ENCODE data around the gene ADAMTS3. TPM values are rescaled to one million over a fixed set of nuclear protein-coding genes. Genes with fewer than 3 reads are reported as not detected.

Gene ADAMTS3
- total and polyA plus RNA-seq, 8 donors, result 0.08 to 0.47 (median 0.15) TPM

GRCh38 chr4:72338060-72338459 is 231.0 kb downstream of the ADAMTS3 start:
- intact Hi-C loops (cut with DNase I), result no loop called here
- Histone ChIP-seq H3K4me3 (no peak overlapping the region), H3K9me3 (no peaks in the 10 kb centered on the region), H3K27me3 (no peaks in the 10 kb centered on the region), H3K36me3 (no peaks in the 10 kb centered on the region), H3K27ac (no peak overlapping the region), H3K4me1 (no peaks in the 10 kb centered on the region)
- DNase-seq, result no peak
- ATAC-seq, result no peak
- TF ChIP-seq, protein P1, sequence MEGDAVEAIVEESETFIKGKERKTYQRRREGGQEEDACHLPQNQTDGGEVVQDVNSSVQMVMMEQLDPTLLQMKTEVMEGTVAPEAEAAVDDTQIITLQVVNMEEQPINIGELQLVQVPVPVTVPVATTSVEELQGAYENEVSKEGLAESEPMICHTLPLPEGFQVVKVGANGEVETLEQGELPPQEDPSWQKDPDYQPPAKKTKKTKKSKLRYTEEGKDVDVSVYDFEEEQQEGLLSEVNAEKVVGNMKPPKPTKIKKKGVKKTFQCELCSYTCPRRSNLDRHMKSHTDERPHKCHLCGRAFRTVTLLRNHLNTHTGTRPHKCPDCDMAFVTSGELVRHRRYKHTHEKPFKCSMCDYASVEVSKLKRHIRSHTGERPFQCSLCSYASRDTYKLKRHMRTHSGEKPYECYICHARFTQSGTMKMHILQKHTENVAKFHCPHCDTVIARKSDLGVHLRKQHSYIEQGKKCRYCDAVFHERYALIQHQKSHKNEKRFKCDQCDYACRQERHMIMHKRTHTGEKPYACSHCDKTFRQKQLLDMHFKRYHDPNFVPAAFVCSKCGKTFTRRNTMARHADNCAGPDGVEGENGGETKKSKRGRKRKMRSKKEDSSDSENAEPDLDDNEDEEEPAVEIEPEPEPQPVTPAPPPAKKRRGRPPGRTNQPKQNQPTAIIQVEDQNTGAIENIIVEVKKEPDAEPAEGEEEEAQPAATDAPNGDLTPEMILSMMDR (IDR thresholded peaks at IDR 0.05), result no peak
- WGBS, 2 donors, result 88 to 93% methylated on average over 1 of the region's 1 CpG
- FAIRE-seq, result peak; percentile 41

DNA sequence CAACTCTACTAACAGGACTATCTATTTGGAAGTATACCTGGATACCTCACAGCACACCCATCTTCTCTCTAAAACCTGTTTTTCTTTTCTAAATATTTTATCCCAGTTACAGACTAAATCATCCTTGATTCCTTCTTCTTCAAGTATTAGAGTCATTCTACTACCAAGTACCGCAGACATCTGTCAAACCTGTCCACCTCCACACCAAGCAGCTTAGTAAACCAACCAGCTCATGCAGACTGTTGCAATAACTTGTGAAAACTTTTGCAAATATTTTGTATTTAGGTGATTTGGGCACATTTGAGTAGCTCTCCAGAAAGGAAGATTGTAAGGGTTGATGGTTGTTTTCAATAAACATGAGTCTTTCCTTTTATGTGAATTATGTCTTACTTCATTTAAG is 238.6 kb downstream of the ADAMTS3 start:
- intact Hi-C loops (cut with DNase I), result no loop called here
- no peaks in the 10 kb centered on the region for H3K4me1 ChIP-seq
- H3K27ac ChIP-seq, result no peak overlapping the region
- no peaks in the 10 kb centered on the region for H3K9me3 ChIP-seq
- WGBS, 2 donors, result 92 to 96% methylated on average over 1 of the region's 1 CpG
- ATAC-seq (no peak), FAIRE-seq (no peak), DNase-seq (no peak)
- TF ChIP-seq, protein P1 (IDR thresholded peaks at IDR 0.05), result no peak
- H3K36me3 ChIP-seq, result no peaks in the 10 kb centered on the region
- no peak overlapping the region for H3K4me3 ChIP-seq
- H3K27me3 ChIP-seq, result no peaks in the 10 kb centered on the region

GRCh38 chr4:72326692-72327632 is 242.1 kb downstream of the ADAMTS3 start:
- FAIRE-seq (peak; percentile 92), ATAC-seq (peak in 3 of 4 donors; percentile 46 to 62 (median 54)), DNase-seq (no peak)
- TF ChIP-seq, protein P1 (IDR thresholded peaks at IDR 0.05), result peak in 2 of 4 donors; percentile 24 to 30
- intact Hi-C loops (cut with DNase I), result loop anchor here in 1 of 3 donors (5.0 kb wide), 1 partner anchor 145 kb away; no protein-coding TSS in a partner anchor
- Histone ChIP-seq H3K27me3 (no peaks in the 10 kb centered on the region), H3K36me3 (no peaks in the 10 kb centered on the region), H3K4me3 (no peak overlapping the region), H3K27ac (no peak overlapping the region), H3K9me3 (no peaks in the 10 kb centered on the region), H3K4me1 (no peaks in the 10 kb centered on the region)
- 45 to 48% methylated on average over 2 of the region's 2 CpGs for WGBS, 2 donors

- no peak for FAIRE-seq
- no peaks in the 10 kb centered on the region for H3K27me3 ChIP-seq
- no peaks in the 10 kb centered on the region for H3K36me3 ChIP-seq
- no peak overlapping the region for H3K27ac ChIP-seq
- no peak overlapping the region for H3K4me3 ChIP-seq
- no peaks in the 10 kb centered on the region for H3K4me1 ChIP-seq
- no peak for ATAC-seq
- H3K9me3 ChIP-seq, result no peaks in the 10 kb centered on the region
- DNase-seq, result no peak
- TF ChIP-seq, protein P1 (IDR thresholded peaks at IDR 0.05), result no peak
- intact Hi-C loops (cut with DNase I), result loop anchor here in 1 of 3 donors (5.0 kb wide), 1 partner anchor 147 kb away; no protein-coding TSS in a partner anchor
These were observed 243.8 kb downstream of the ADAMTS3 start for GRCh38 chr4:72325215-72325614.

DNA sequence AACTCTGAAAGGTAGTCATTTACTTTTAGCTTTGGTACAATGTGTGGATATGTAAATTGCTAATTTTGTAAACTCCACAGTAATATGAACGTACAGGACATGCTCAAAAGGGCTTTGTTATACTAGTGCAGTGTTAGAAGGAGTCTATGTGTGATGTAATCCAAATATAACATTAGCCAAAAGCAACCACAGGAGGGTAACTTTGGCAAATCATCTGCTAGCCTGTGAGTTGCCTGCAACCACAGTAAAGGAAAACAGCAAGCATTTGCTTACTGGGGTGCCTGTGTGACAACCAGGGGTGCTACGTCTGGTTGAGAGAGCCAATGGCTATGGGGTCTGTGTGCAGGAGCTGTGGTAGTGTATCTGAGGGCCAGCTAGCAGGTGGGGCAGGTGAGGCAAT is 245.8 kb downstream of the ADAMTS3 start:
- DNase-seq, result no peak
- TF ChIP-seq, protein P1 (IDR thresholded peaks at IDR 0.05), result no peak
- ATAC-seq, result no peak
- Histone ChIP-seq H3K4me3 (no peak overlapping the region), H3K27ac (no peak overlapping the region), H3K36me3 (no peaks in the 10 kb centered on the region), H3K4me1 (no peaks in the 10 kb centered on the region), H3K27me3 (no peaks in the 10 kb centered on the region), H3K9me3 (no peaks in the 10 kb centered on the region)
- FAIRE-seq, result no peak
- intact Hi-C loops (cut with DNase I), result no loop called here
- 49 to 62% methylated on average over 2 of the region's 2 CpGs for WGBS, 2 donors
